H9 (cell line): ENCODE data around the gene TMEM126A. TPM values are rescaled to one million over a fixed set of nuclear protein-coding genes. Genes with fewer than 3 reads are reported as not detected.

Experiments used
- DNase-seq: peaks from one replicate; pipeline ENCODE4 v3.0.0-alpha.2; 2017
- H2AFZ ChIP-seq: one replicate; pipeline ENCODE4 v1.6.1; 2013; ENCODE audit warnings: mild to moderate bottlenecking, low read length, control low read depth, moderate library complexity
- H2AK5ac ChIP-seq: 2 replicates; pipeline ENCODE4 v1.6.1; 2013; ENCODE audit warnings: low read length, control low read depth, mixed read lengths; ENCODE audit not compliant: insufficient read length
- H2BK120ac ChIP-seq: one replicate; pipeline ENCODE4 v1.6.1; 2013; ENCODE audit warnings: low read depth, mild to moderate bottlenecking, low read length, control low read depth, inconsistent platforms; ENCODE audit not compliant: poor library complexity, severe bottlenecking
- H2BK12ac ChIP-seq: 2 replicates; pipeline ENCODE4 v1.6.1; 2013; ENCODE audit warnings: low read length, control low read depth, mixed read lengths, low read depth; ENCODE audit not compliant: insufficient read length
- H2BK15ac ChIP-seq: 2 replicates; pipeline ENCODE4 v1.6.1; 2013; ENCODE audit warnings: low read depth, low read length, control low read depth
- H2BK20ac ChIP-seq: one replicate; pipeline ENCODE4 v1.6.1; 2013; ENCODE audit warnings: low read depth, mild to moderate bottlenecking, low read length, control low read depth, inconsistent platforms; ENCODE audit not compliant: poor library complexity, severe bottlenecking
- H2BK5ac ChIP-seq: 2 replicates; pipeline ENCODE4 v1.6.1; 2013; ENCODE audit warnings: low read length, control low read depth, mixed read lengths; ENCODE audit not compliant: insufficient read length
- H3K14ac ChIP-seq: 2 replicates; pipeline ENCODE4 v1.6.1; 2013; ENCODE audit warnings: low read length, control low read depth; ENCODE audit not compliant: insufficient read depth
- H3K18ac ChIP-seq: 2 replicates; pipeline ENCODE4 v1.6.1; 2013; ENCODE audit warnings: low read depth, mild to moderate bottlenecking, mixed read lengths, low read length, control low read depth; ENCODE audit not compliant: insufficient read length
- H3K23ac ChIP-seq: 2 replicates; pipeline ENCODE4 v1.6.1; 2013; ENCODE audit warnings: low read length, control low read depth, mixed read lengths, low read depth; ENCODE audit not compliant: insufficient read length
- H3K23me2 ChIP-seq: 2 replicates; pipeline ENCODE4 v1.6.1; 2013; ENCODE audit warnings: low read depth, mild to moderate bottlenecking, mixed read lengths, low read length, control low read depth; ENCODE audit not compliant: insufficient read length, poor library complexity, severe bottlenecking
- H3K27ac ChIP-seq: 2 replicates; pipeline ENCODE4 v1.5.1; 2013; ENCODE audit warnings: low read length, control low read depth, mixed read lengths, low read depth; ENCODE audit not compliant: insufficient read length
- H3K27me3 ChIP-seq: 2 replicates; pipeline ENCODE4 v1.6.1; 2013; ENCODE audit warnings: low read length, control low read depth, inconsistent platforms; ENCODE audit not compliant: insufficient read depth
- H3K4ac ChIP-seq: 2 replicates; pipeline ENCODE4 v1.6.1; 2013; ENCODE audit warnings: low read depth, mild to moderate bottlenecking, control low read depth, inconsistent platforms, low read length, moderate library complexity
- H3K4me1 ChIP-seq: 2 replicates; pipeline ENCODE4 v1.6.1; 2013; ENCODE audit warnings: low read length, control low read depth, inconsistent platforms; ENCODE audit not compliant: insufficient read depth
- H3K4me2 ChIP-seq: 2 replicates; pipeline ENCODE4 v1.6.1; 2013; ENCODE audit warnings: low read length, control low read depth, mixed read lengths; ENCODE audit not compliant: insufficient read length, insufficient read depth
- H3K56ac ChIP-seq: 2 replicates; pipeline ENCODE4 v1.6.1; 2013; ENCODE audit warnings: low read depth, mild to moderate bottlenecking, mixed read lengths, low read length, control low read depth; ENCODE audit not compliant: insufficient read length
- H3K79me1 ChIP-seq: 2 replicates; pipeline ENCODE4 v1.6.1; 2013; ENCODE audit warnings: low read depth, mild to moderate bottlenecking, moderate library complexity, low read length, control low read depth, inconsistent platforms; ENCODE audit not compliant: insufficient read depth, poor library complexity, severe bottlenecking
- H3K79me2 ChIP-seq: 2 replicates; pipeline ENCODE4 v1.6.1; 2013; ENCODE audit warnings: low read length, control low read depth, inconsistent platforms; ENCODE audit not compliant: insufficient read depth
- H3K9ac ChIP-seq: 2 replicates; pipeline ENCODE4 v1.6.1; 2013; ENCODE audit warnings: low read length, control low read depth, mixed read lengths; ENCODE audit not compliant: insufficient read length; ENCODE audit errors: extremely low read depth
- H3K9me3 ChIP-seq: one replicate; pipeline ENCODE4 v1.6.1; 2013; ENCODE audit warnings: low read depth, low read length, inconsistent platforms; ENCODE audit not compliant: control insufficient read depth
- H3T11ph ChIP-seq: one replicate; pipeline ENCODE4 v1.6.1; 2013; ENCODE audit warnings: mild to moderate bottlenecking, low read length, control low read depth, inconsistent platforms
- H4K20me1 ChIP-seq: one replicate; pipeline ENCODE4 v1.6.1; 2013; ENCODE audit not compliant: control insufficient read depth, insufficient read length, insufficient read depth
- H4K5ac ChIP-seq: 2 replicates; pipeline ENCODE4 v1.6.1; 2013; ENCODE audit warnings: low read depth, mild to moderate bottlenecking, mixed read lengths, low read length, control low read depth; ENCODE audit not compliant: insufficient read length
- H4K8ac ChIP-seq: replicated peaks from 2 replicates; pipeline ENCODE4 v1.6.1; 2013; ENCODE audit warnings: low read length, control low read depth, mixed read lengths, low read depth; ENCODE audit not compliant: insufficient read length
- H4K91ac ChIP-seq: 2 replicates; pipeline ENCODE4 v1.6.1; 2013; ENCODE audit warnings: low read depth, mild to moderate bottlenecking, moderate library complexity, mixed read lengths, low read length, control low read depth; ENCODE audit not compliant: insufficient read length
- H3K27ac Mint-ChIP-seq, 3 experiments: 2 replicates in 2 of 3; 3 replicates in 1 of 3; pipeline ENCODE4 v1.8.0; 2020 to 2021; ENCODE audit warnings: mixed read lengths in 3 of 3, mild to moderate bottlenecking in 1 of 3, moderate library complexity in 1 of 3
- H3K27me3 Mint-ChIP-seq: 2 replicates; pipeline ENCODE4 v1.8.0; 2021; ENCODE audit warnings: low read depth, mild to moderate bottlenecking, moderate library complexity, mixed read lengths
- H3K36me3 Mint-ChIP-seq, 3 experiments: 2 replicates in 2 of 3; 3 replicates in 1 of 3; pipeline ENCODE4 v1.8.0; 2020 to 2021; ENCODE audit warnings: low read depth in 3 of 3, mixed read lengths in 3 of 3; ENCODE audit not compliant: insufficient read depth in 1 of 3
- H3K4me1 Mint-ChIP-seq, 2 experiments: 2 replicates each; pipeline ENCODE4 v1.8.0; 2020; ENCODE audit warnings: mixed read lengths in 2 of 2
- H3K4me3 Mint-ChIP-seq, 2 experiments: 2 replicates in 1 of 2; 3 replicates in 1 of 2; pipeline ENCODE4 v1.8.0; 2020 to 2021; ENCODE audit warnings: mild to moderate bottlenecking in 2 of 2, mixed read lengths in 2 of 2, moderate library complexity in 1 of 2
- H3K9me3 Mint-ChIP-seq, 2 experiments: 2 replicates in 1 of 2; 3 replicates in 1 of 2; pipeline ENCODE4 v1.8.0; 2020; ENCODE audit warnings: mild to moderate bottlenecking in 2 of 2, mixed read lengths in 2 of 2, moderate library complexity in 1 of 2
- WGBS: extraction: QIAGEN DNeasy Blood & Tissue Kit; methylation state at CpG from one replicate; pipeline ENCODE4 v1.1.7; 2013; ENCODE audit warnings: missing lambda C conversion rate, low lambda C conversion rate, mixed read lengths; ENCODE audit not compliant: insufficient read length; ENCODE audit errors: extremely low coverage; 5-methylcytosine and 5-hydroxymethylcytosine counted together
- total RNA-seq: library from RNA; stranded (reverse); gene quantifications from 2 replicates; pipeline ENCODE4 v1.2.1, GENCODE V29; 2021
- TF ChIP-seq, protein P1 (sequence below): fragments of 200-600 bp; sonication (generic); conservative IDR thresholded peaks from 3 replicates; pipeline ENCODE4 v1.8.0; 2021; ENCODE audit warnings: antibody characterized with exemption, mild to moderate bottlenecking

Gene TMEM126A
- total RNA-seq, 1 experiment from 2014 or later, result 28.0 TPM

DNA sequence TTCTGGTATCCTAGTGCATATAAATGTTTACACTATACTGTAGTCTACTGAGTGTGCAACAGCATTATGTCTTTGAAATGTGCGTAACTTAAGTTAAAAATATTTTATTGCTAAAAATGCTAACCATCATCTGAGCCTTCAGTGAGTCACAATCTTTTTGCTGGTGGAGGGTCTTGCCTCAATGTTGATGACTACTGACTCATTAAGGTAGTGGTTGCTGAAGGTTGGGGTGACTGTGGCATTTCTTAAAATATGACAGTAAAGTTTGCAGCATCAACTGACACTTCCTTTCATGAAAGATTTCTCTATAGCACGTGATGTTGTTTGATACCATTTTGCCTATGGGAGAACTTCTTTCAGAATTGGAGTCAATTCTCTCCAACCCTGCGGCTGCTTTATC is 25.6 kb downstream of the TMEM126A start:
- Histone ChIP-seq H2BK15ac (no peak overlapping the region), H3K4ac (no peak overlapping the region), H4K8ac (no peak overlapping the region), H3K79me2 (no peaks in the 10 kb centered on the region), H2AFZ (no peak overlapping the region), H4K20me1 (no peaks in the 10 kb centered on the region), H2BK5ac (no peak overlapping the region), H2BK12ac (no peak overlapping the region), H3K56ac (no peak overlapping the region), H3K23ac (no peak overlapping the region), H4K5ac (no peak overlapping the region), H2BK20ac (no peak overlapping the region), H3K27me3 (no peaks in the 10 kb centered on the region; the same call in 1 of the 2 replicates), H2BK120ac (no peak overlapping the region), H4K91ac (no peak overlapping the region), H3T11ph (no peak overlapping the region), H3K9ac (no peak overlapping the region), H3K4me1 (no peaks in the 10 kb centered on the region; the same call in 1 of the 2 replicates), H3K14ac (no peak overlapping the region), H3K27ac (no peak overlapping the region), H3K4me2 (no peak overlapping the region), H2AK5ac (no peak overlapping the region), H3K79me1 (no peaks in the 10 kb centered on the region), H3K9me3 (no peaks in the 10 kb centered on the region), H3K18ac (no peak overlapping the region), H3K23me2 (no peaks in the 10 kb centered on the region)
- TF ChIP-seq, protein P1, sequence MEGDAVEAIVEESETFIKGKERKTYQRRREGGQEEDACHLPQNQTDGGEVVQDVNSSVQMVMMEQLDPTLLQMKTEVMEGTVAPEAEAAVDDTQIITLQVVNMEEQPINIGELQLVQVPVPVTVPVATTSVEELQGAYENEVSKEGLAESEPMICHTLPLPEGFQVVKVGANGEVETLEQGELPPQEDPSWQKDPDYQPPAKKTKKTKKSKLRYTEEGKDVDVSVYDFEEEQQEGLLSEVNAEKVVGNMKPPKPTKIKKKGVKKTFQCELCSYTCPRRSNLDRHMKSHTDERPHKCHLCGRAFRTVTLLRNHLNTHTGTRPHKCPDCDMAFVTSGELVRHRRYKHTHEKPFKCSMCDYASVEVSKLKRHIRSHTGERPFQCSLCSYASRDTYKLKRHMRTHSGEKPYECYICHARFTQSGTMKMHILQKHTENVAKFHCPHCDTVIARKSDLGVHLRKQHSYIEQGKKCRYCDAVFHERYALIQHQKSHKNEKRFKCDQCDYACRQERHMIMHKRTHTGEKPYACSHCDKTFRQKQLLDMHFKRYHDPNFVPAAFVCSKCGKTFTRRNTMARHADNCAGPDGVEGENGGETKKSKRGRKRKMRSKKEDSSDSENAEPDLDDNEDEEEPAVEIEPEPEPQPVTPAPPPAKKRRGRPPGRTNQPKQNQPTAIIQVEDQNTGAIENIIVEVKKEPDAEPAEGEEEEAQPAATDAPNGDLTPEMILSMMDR, result no peak
- H3K27me3 Mint-ChIP-seq, result peaks cover 59% of the 10 kb centered on the region
- H3K4me1 Mint-ChIP-seq, result peaks cover 5 to 9% of the 10 kb centered on the region in 2 experiments; a peak in 3 of 4 replicates
- H3K36me3 Mint-ChIP-seq, result peaks cover 0 to 5% (median 5%) of the 10 kb centered on the region in 3 experiments; a peak in 2 of 7 replicates
- no peak overlapping the region for H3K27ac Mint-ChIP-seq
- H3K4me3 Mint-ChIP-seq, result no peak overlapping the region
- H3K9me3 Mint-ChIP-seq, result peaks cover 27 to 31% of the 10 kb centered on the region in 2 experiments
- no peak for DNase-seq
- WGBS, result no CpG with 5 or more reads among the region's 3 CpGs
